Fibroblast of lung (primary cell): ENCODE results near the gene UAP1L1. TPM values are rescaled to one million over a fixed set of nuclear protein-coding genes. Genes with fewer than 3 reads are reported as not detected.

Experiments
- DNase-seq, 2 donors: peaks; one replicate each; pipeline versions ENCODE4 v3.0.0 to v3.0.0-alpha.2; 2010; ENCODE audit warnings: low read depth in 2 of 2
- H2AFZ ChIP-seq: 2 replicates; pipeline ENCODE4 v1.5.1; 2012; ENCODE audit warnings: low read length, control low read depth, inconsistent platforms
- H3K27ac ChIP-seq: 2 replicates; pipeline ENCODE4 v1.5.1; 2011; ENCODE audit warnings: low read length, control low read depth; ENCODE audit not compliant: insufficient read depth
- H3K27me3 ChIP-seq: 2 replicates; pipeline ENCODE4 v1.5.1; 2011; ENCODE audit warnings: mild to moderate bottlenecking, low read length; ENCODE audit not compliant: control insufficient read depth, insufficient read depth
- H3K36me3 ChIP-seq: 2 replicates; pipeline ENCODE4 v1.5.1; 2011; ENCODE audit warnings: low read length; ENCODE audit not compliant: control insufficient read depth, insufficient read depth
- H3K4me1 ChIP-seq: 2 replicates; pipeline ENCODE4 v1.5.1; 2011; ENCODE audit warnings: low read length; ENCODE audit not compliant: control insufficient read depth, insufficient read depth; ENCODE audit errors: extremely low read depth
- H3K4me2 ChIP-seq: 2 replicates; pipeline ENCODE4 v1.5.1; 2011; ENCODE audit warnings: low read length, control low read depth; ENCODE audit not compliant: insufficient read depth; ENCODE audit errors: extremely low read depth
- H3K4me3 ChIP-seq, 4 experiments: fragments of 200-600 bp in 1 of 4; sonication (generic) in 1 of 4; replicated peaks in 1 of 4; 2 replicates each; pipeline ENCODE4 v1.5.1; 2011 to 2016; ENCODE audit warnings: low read length in 4 of 4, low read depth in 3 of 4, mild to moderate bottlenecking in 3 of 4, control low read depth in 2 of 4, inconsistent platforms in 1 of 4, mixed read lengths in 1 of 4; ENCODE audit not compliant: insufficient read depth in 1 of 4; ENCODE audit errors: control extremely low read depth in 1 of 4
- H3K79me2 ChIP-seq: 2 replicates; pipeline ENCODE4 v1.5.1; 2012; ENCODE audit warnings: mild to moderate bottlenecking, low read length, inconsistent platforms; ENCODE audit not compliant: control insufficient read depth, insufficient read depth
- H3K9ac ChIP-seq: 2 replicates; pipeline ENCODE4 v1.5.1; 2011; ENCODE audit warnings: mild to moderate bottlenecking, low read length, control low read depth; ENCODE audit not compliant: insufficient read depth
- H3K9me3 ChIP-seq: 2 replicates; pipeline ENCODE4 v1.5.1; 2012; ENCODE audit warnings: low read depth, low read length; ENCODE audit not compliant: control insufficient read depth, insufficient read depth
- H4K20me1 ChIP-seq: 2 replicates; pipeline ENCODE4 v1.5.1; 2011; ENCODE audit warnings: low read length; ENCODE audit not compliant: control insufficient read depth, insufficient read depth; ENCODE audit errors: extremely low read depth
- CTCF ChIP-seq, 2 donors: IDR thresholded peaks in 1 of 2; conservative IDR thresholded peaks in 1 of 2; 1 replicate in 1 of 2; 2 replicates in 1 of 2; pipeline ENCODE4 v1.5.1; 2011 to 2012; ENCODE audit warnings: low read length in 2 of 2, control low read depth in 1 of 2, inconsistent platforms in 1 of 2, low read depth in 1 of 2, mild to moderate bottlenecking in 1 of 2
- EZH2 ChIP-seq: IDR thresholded peaks from 2 replicates; pipeline ENCODE4 v1.5.1; 2012; ENCODE audit warnings: low read length, control low read depth, mild to moderate bottlenecking; ENCODE audit errors: missing control alignments
- polyA plus RNA-seq, 2 donors: library from polyadenylated mRNA; depleted of rRNA in 1 of 2; stranded (reverse) in 1 of 2; unstranded in 1 of 2; fragments of >200 nt; gene quantifications; 2 replicates each; pipeline ENCODE4 v1.2.1, GENCODE V29; 2011 to 2012; ENCODE audit warnings: missing spikeins in 1 of 2
- total RNA-seq: library from RNA; depleted of rRNA; stranded (reverse); fragments of >200 nt; gene quantifications from 2 replicates; pipeline ENCODE4 v1.2.1, GENCODE V29; 2014

UAP1L1 gene
- total and polyA plus RNA-seq, 2 donors (not counting 1 experiment from before 2014, with no cell fraction given) = 16.4 to 21.1 TPM

- Histone ChIP-seq H4K20me1 (no peaks in the 10 kb centered on the region), H3K4me2 (peak within 1 kb of the TSS; percentile 91), H3K9me3 (no peaks in the 10 kb centered on the region), H3K9ac (peak within 1 kb of the TSS; percentile 83), H3K4me1 (peaks cover 28% of the 10 kb centered on the region), H3K79me2 (no peaks in the 10 kb centered on the region), H2AFZ (peak within 1 kb of the TSS; percentile 45), H3K36me3 (peaks cover 14% of the 10 kb centered on the region), H3K27me3 (no peaks in the 10 kb centered on the region), H3K27ac (peak within 1 kb of the TSS; percentile 86), H3K4me3 (peak within 1 kb of the TSS; percentile 74 to 89 (median 81))
- no peak for TF ChIP-seq EZH2
- no peak for TF ChIP-seq CTCF (conservative IDR thresholded peaks at IDR 0.05 in 1 of 2, IDR thresholded peaks at IDR 0.05 in 1 of 2; ENCODE audit: low read depth in 1 of 2, low read length in 2 of 2)
- peak; percentile 98 to 99 for DNase-seq
These were observed 9.5 kb downstream of the UAP1L1 start, which contains the start of gene MAN1B1 for GRCh38 chr9:137086531-137087408. Gene MAN1B1, plus strand, starts transcription at chr9:137086985. Its CDS starts 15 bp downstream, at chr9:137087000.

- H3K9me3 ChIP-seq = no peaks in the 10 kb centered on the region
- TF ChIP-seq EZH2 = no peak
- TF ChIP-seq CTCF (conservative IDR thresholded peaks at IDR 0.05 in 1 of 2, IDR thresholded peaks at IDR 0.05 in 1 of 2; ENCODE audit: low read depth in 1 of 2, low read length in 2 of 2) = no peak
- DNase-seq = no peak
- H2AFZ ChIP-seq = peak overlapping the region; percentile 45
- H3K4me2 ChIP-seq = peak overlapping the region; percentile 91
- no peaks in the 10 kb centered on the region for H4K20me1 ChIP-seq
- peaks cover 26% of the 10 kb centered on the region for H3K4me1 ChIP-seq
- H3K27me3 ChIP-seq = no peaks in the 10 kb centered on the region
- H3K79me2 ChIP-seq = no peaks in the 10 kb centered on the region
- peak overlapping the region; percentile 74 to 89 (median 81) for H3K4me3 ChIP-seq
- H3K9ac ChIP-seq = peak overlapping the region; percentile 79
- H3K36me3 ChIP-seq = peaks cover 7% of the 10 kb centered on the region
- H3K27ac ChIP-seq = peak overlapping the region; percentile 86
These were observed 10.2 kb downstream of the UAP1L1 start for GRCh38 chr9:137087409-137087925.

GRCh38 chr9:137088121-137088520 lies 10.8 kb downstream of the UAP1L1 start:
- Histone ChIP-seq H3K27ac (no peak overlapping the region), H3K4me1 (peaks cover 20% of the 10 kb centered on the region), H2AFZ (no peak overlapping the region), H3K4me2 (no peak overlapping the region), H3K9ac (no peak overlapping the region), H3K27me3 (no peaks in the 10 kb centered on the region), H3K4me3 (peak overlapping the region in 2 of 4 experiments; percentile 74 to 89), H3K79me2 (no peaks in the 10 kb centered on the region), H3K36me3 (peaks cover 3% of the 10 kb centered on the region), H4K20me1 (no peaks in the 10 kb centered on the region), H3K9me3 (no peaks in the 10 kb centered on the region)
- DNase-seq = no peak
- no peak for TF ChIP-seq CTCF (conservative IDR thresholded peaks at IDR 0.05 in 1 of 2, IDR thresholded peaks at IDR 0.05 in 1 of 2; ENCODE audit: low read depth in 1 of 2, low read length in 2 of 2)
- no peak for TF ChIP-seq EZH2
